Activated T-cell treated with anti-CD3 and anti-CD28 coated beads, Interleukin-2, amount 50 U/mL, for 72 hours (primary cell): Measurements from ENCODE around the gene PIGM. TPM values are rescaled to one million over a fixed set of nuclear protein-coding genes. Genes with fewer than 3 reads are reported as not detected.

Experiments used
- ATAC-seq, 2 donors: fragments of 150-1000 bp; cut with Tn5 transposase; replicated peaks in 1 of 2; 2 replicates each; pipeline ENCODE4 v1.10.0; 2021; ENCODE audit warnings: moderate library complexity in 2 of 2, mild to moderate bottlenecking in 1 of 2
- DNase-seq, 2 donors: peaks; one replicate each; pipeline ENCODE4 v3.0.0; 2021 to 2022; ENCODE audit warnings: mixed read lengths in 1 of 2
- H3K27ac Mint-ChIP-seq: one replicate; pipeline ENCODE4 v1.8.0; 2022; ENCODE audit warnings: mild to moderate bottlenecking, moderate library complexity, mixed read lengths
- H3K27me3 Mint-ChIP-seq: one replicate; pipeline ENCODE4 v1.8.0; 2022; ENCODE audit warnings: low read depth, mixed read lengths
- H3K36me3 Mint-ChIP-seq, 2 donors: one replicate each; pipeline ENCODE4 v1.8.0; 2022; ENCODE audit warnings: mixed read lengths in 2 of 2, mild to moderate bottlenecking in 1 of 2; ENCODE audit not compliant: insufficient read depth in 2 of 2
- H3K4me1 Mint-ChIP-seq: one replicate; pipeline ENCODE4 v1.8.0; 2022; ENCODE audit warnings: low read depth, mixed read lengths
- H3K4me3 Mint-ChIP-seq, 2 donors: one replicate each; pipeline ENCODE4 v1.8.0; 2022; ENCODE audit warnings: mild to moderate bottlenecking in 2 of 2, mixed read lengths in 2 of 2, moderate library complexity in 2 of 2
- H3K9me3 Mint-ChIP-seq, 2 donors: one replicate each; pipeline ENCODE4 v1.8.0; 2022; ENCODE audit warnings: mixed read lengths in 2 of 2
- total RNA-seq, 2 donors: library from RNA; stranded (reverse); gene quantifications; one replicate each; pipeline ENCODE4 v1.2.3, GENCODE V29; 2022

PIGM gene
- total RNA-seq, 2 donors from 2014 or later = 4.4 to 4.6 TPM

GRCh38 chr1:159987186-159987585 is 44.6 kb downstream of the PIGM start:
- Mint-ChIP-seq H3K4me3 (no peak overlapping the region), H3K9me3 (no peaks in the 10 kb centered on the region), H3K36me3 (no peaks in the 10 kb centered on the region), H3K4me1 (peaks cover 10% of the 10 kb centered on the region), H3K27ac (no peak overlapping the region), H3K27me3 (peaks cover 19% of the 10 kb centered on the region)
- DNase-seq (no peak), ATAC-seq (no peak)

GRCh38 chr1:159986531-159986930 is 45.3 kb downstream of the PIGM start:
- H3K27me3 Mint-ChIP-seq = peaks cover 25% of the 10 kb centered on the region
- ATAC-seq = no peak

GRCh38 chr1:159986093-159986492 is 45.7 kb downstream of the PIGM start:
- peaks cover 27% of the 10 kb centered on the region for H3K27me3 Mint-ChIP-seq
- no peak overlapping the region for H3K4me3 Mint-ChIP-seq
- ATAC-seq (no peak), DNase-seq (no peak)
- no peaks in the 10 kb centered on the region for H3K36me3 Mint-ChIP-seq
- no peaks in the 10 kb centered on the region for H3K9me3 Mint-ChIP-seq
- H3K4me1 Mint-ChIP-seq = peaks cover 1% of the 10 kb centered on the region
- no peak overlapping the region for H3K27ac Mint-ChIP-seq

More at GRCh38 chr1:159986531-159986930, 45.3 kb downstream of the PIGM start:
- Mint-ChIP-seq H3K4me1 (peaks cover 5% of the 10 kb centered on the region), H3K9me3 (no peaks in the 10 kb centered on the region), H3K36me3 (no peaks in the 10 kb centered on the region), H3K4me3 (no peak overlapping the region), H3K27ac (no peak overlapping the region)
- no peak for DNase-seq

- Mint-ChIP-seq H3K36me3 (no peaks in the 10 kb centered on the region), H3K4me3 (no peak overlapping the region), H3K27ac (no peak overlapping the region), H3K9me3 (no peaks in the 10 kb centered on the region), H3K27me3 (peaks cover 27% of the 10 kb centered on the region), H3K4me1 (no peaks in the 10 kb centered on the region)
- DNase-seq (no peak), ATAC-seq (no peak)
Observed at GRCh38 chr1:159985473-159985872, 46.3 kb downstream of the PIGM start.

- no peaks in the 10 kb centered on the region for H3K36me3 Mint-ChIP-seq
- no peaks in the 10 kb centered on the region for H3K9me3 Mint-ChIP-seq
- H3K4me1 Mint-ChIP-seq = no peaks in the 10 kb centered on the region
- no peak overlapping the region for H3K4me3 Mint-ChIP-seq
- H3K27me3 Mint-ChIP-seq = peaks cover 38% of the 10 kb centered on the region
- ATAC-seq (no peak), DNase-seq (no peak)
- no peak overlapping the region for H3K27ac Mint-ChIP-seq
Observed at GRCh38 chr1:159983681-159984080, 48.1 kb downstream of the PIGM start.

- H3K36me3 Mint-ChIP-seq = no peaks in the 10 kb centered on the region
- no peak overlapping the region for H3K4me3 Mint-ChIP-seq
- ATAC-seq = no peak
Observed at GRCh38 chr1:159982280-159982679, 49.5 kb downstream of the PIGM start.

GRCh38 chr1:159981351-159982055 is 50.3 kb downstream of the PIGM start:
- no peaks in the 10 kb centered on the region for H3K4me1 Mint-ChIP-seq
- no peaks in the 10 kb centered on the region for H3K36me3 Mint-ChIP-seq
- no peak overlapping the region for H3K4me3 Mint-ChIP-seq
- no peaks in the 10 kb centered on the region for H3K9me3 Mint-ChIP-seq
- DNase-seq (no peak), ATAC-seq (no peak)
- H3K27me3 Mint-ChIP-seq = peaks cover 50% of the 10 kb centered on the region
- H3K27ac Mint-ChIP-seq = no peak overlapping the region

More at GRCh38 chr1:159982280-159982679, 49.5 kb downstream of the PIGM start:
- Mint-ChIP-seq H3K9me3 (no peaks in the 10 kb centered on the region), H3K27me3 (peaks cover 42% of the 10 kb centered on the region), H3K4me1 (no peaks in the 10 kb centered on the region), H3K27ac (no peak overlapping the region)
- no peak for DNase-seq

GRCh38 chr1:159980786-159981185 is 51.0 kb downstream of the PIGM start:
- Mint-ChIP-seq H3K27me3 (peaks cover 51% of the 10 kb centered on the region), H3K27ac (no peak overlapping the region), H3K4me1 (no peaks in the 10 kb centered on the region), H3K36me3 (no peaks in the 10 kb centered on the region), H3K9me3 (no peaks in the 10 kb centered on the region), H3K4me3 (no peak overlapping the region)
- DNase-seq (no peak), ATAC-seq (no peak)

- DNase-seq (no peak), ATAC-seq (no peak)
- H3K36me3 Mint-ChIP-seq = no peaks in the 10 kb centered on the region
- H3K27me3 Mint-ChIP-seq = peaks cover 48% of the 10 kb centered on the region
- no peaks in the 10 kb centered on the region for H3K4me1 Mint-ChIP-seq
- no peak overlapping the region for H3K27ac Mint-ChIP-seq
- no peaks in the 10 kb centered on the region for H3K9me3 Mint-ChIP-seq
- no peak overlapping the region for H3K4me3 Mint-ChIP-seq
Observed at GRCh38 chr1:159980076-159980475, 51.7 kb downstream of the PIGM start.

GRCh38 chr1:159979257-159979656 is 52.5 kb downstream of the PIGM start:
- Mint-ChIP-seq H3K4me1 (no peaks in the 10 kb centered on the region), H3K27me3 (peaks cover 45% of the 10 kb centered on the region)

GRCh38 chr1:159978107-159978398 is 53.7 kb downstream of the PIGM start:
- peaks cover 36% of the 10 kb centered on the region for H3K27me3 Mint-ChIP-seq
- H3K4me3 Mint-ChIP-seq = no peak overlapping the region
- ATAC-seq (no peak), DNase-seq (no peak)
- H3K4me1 Mint-ChIP-seq = no peaks in the 10 kb centered on the region
- H3K27ac Mint-ChIP-seq = no peak overlapping the region
- H3K36me3 Mint-ChIP-seq = no peaks in the 10 kb centered on the region
- no peaks in the 10 kb centered on the region for H3K9me3 Mint-ChIP-seq

More at GRCh38 chr1:159979257-159979656, 52.5 kb downstream of the PIGM start:
- Mint-ChIP-seq H3K9me3 (no peaks in the 10 kb centered on the region), H3K36me3 (no peaks in the 10 kb centered on the region), H3K4me3 (no peak overlapping the region), H3K27ac (no peak overlapping the region)
- no peak for ATAC-seq
- DNase-seq = no peak

GRCh38 chr1:159977364-159978106 is 54.3 kb downstream of the PIGM start:
- Mint-ChIP-seq H3K4me1 (no peaks in the 10 kb centered on the region), H3K27ac (no peak overlapping the region), H3K9me3 (no peaks in the 10 kb centered on the region), H3K4me3 (no peak overlapping the region), H3K36me3 (no peaks in the 10 kb centered on the region), H3K27me3 (peaks cover 36% of the 10 kb centered on the region)
- DNase-seq (no peak), ATAC-seq (no peak)
